HepG2 (cell line): ENCODE results near the gene CACNA1C. TPM values are rescaled to one million over a fixed set of nuclear protein-coding genes. Genes with fewer than 3 reads are reported as not detected.

Source experiments
- ATAC-seq: fragments of 200-7000 bp; cut with Tn5 transposase; 3 replicates; pipeline ENCODE4 v1.9.1; 2020; ENCODE audit warnings: mild to moderate bottlenecking, moderate library complexity
- BruUV-seq: library from RNA; stranded (reverse); fragments of 400-500 nt; replicated peaks from 2 replicates; lab custom pipeline; 2021; lab: Mats Ljungman, UMichigan
- CTCF ChIA-PET: fragments of 300-600 bp; formaldehyde crosslinking; extraction: SDS; loops from one replicate; lab custom pipeline; 2021; ENCODE audit warnings: low total read pairs, inconsistent platforms, low intra/inter-chr PET ratio; lab: Yijun Ruan, JAX
- POLR2A ChIA-PET: fragments of 350-600 bp; sonication (Branson Sonifier 250); formaldehyde crosslinking; loops from one replicate; lab custom pipeline; 2020; ENCODE audit warnings: antibody characterized with exemption, inconsistent platforms; lab: Yijun Ruan, JAX
- DNase-seq: peaks from one replicate; pipeline ENCODE4 v3.0.0-alpha.2; 2015; ENCODE audit warnings: low spot score
- FAIRE-seq: peaks from 3 replicates; lab custom pipeline; 2011; peaks lifted over from hg19 to GRCh38; lab: Jason Lieb, UNC
- H2AFZ ChIP-seq: one replicate; pipeline ENCODE4 v1.6.1; 2011; ENCODE audit warnings: low read length, inconsistent platforms
- H3K27ac ChIP-seq: fragments of 300-600 bp; 3 replicates; pipeline ENCODE4 v1.8.0; 2011; ENCODE audit warnings: mixed run types, mild to moderate bottlenecking, mixed read lengths, low read length, inconsistent platforms; ENCODE audit not compliant: insufficient read depth; ENCODE audit errors: extremely low read length
- H3K27me3 ChIP-seq, 2 experiments: fragments of 200-600 bp in 1 of 2; 2 replicates in 1 of 2; 3 replicates in 1 of 2; pipeline versions ENCODE4 v1.6.0 to v1.8.0; 2011; ENCODE audit warnings: low read length in 2 of 2, mild to moderate bottlenecking in 2 of 2, moderate library complexity in 2 of 2, inconsistent platforms in 1 of 2; ENCODE audit not compliant: insufficient read depth in 2 of 2, control insufficient read depth in 1 of 2
- H3K36me3 ChIP-seq, 2 experiments: fragments of 200-600 bp in 1 of 2; replicated peaks in 1 of 2; 2 replicates in 1 of 2; 3 replicates in 1 of 2; pipeline versions ENCODE4 v1.5.1 to v1.8.0; 2011; ENCODE audit warnings: low read length in 2 of 2, inconsistent platforms in 1 of 2; ENCODE audit not compliant: insufficient read depth in 2 of 2, control insufficient read depth in 1 of 2
- H3K4me1 ChIP-seq: 2 replicates; pipeline ENCODE4 v1.5.1; 2012; ENCODE audit warnings: low read length, inconsistent platforms; ENCODE audit not compliant: insufficient read depth
- H3K4me2 ChIP-seq: 2 replicates; pipeline ENCODE4 v1.6.0; 2011; ENCODE audit warnings: low read depth, low read length, inconsistent platforms
- H3K4me3 ChIP-seq, 3 experiments: fragments of 200-600 bp in 1 of 3; sonication (generic), shearing (Covaris generic) in 1 of 3; replicated peaks in 1 of 3; 2 replicates each; pipeline ENCODE4 v1.5.1; 2011 to 2016; ENCODE audit warnings: low read length in 3 of 3, inconsistent platforms in 2 of 3, low read depth in 2 of 3, mild to moderate bottlenecking in 2 of 3, control low read depth in 1 of 3, mixed read lengths in 1 of 3; ENCODE audit not compliant: insufficient read depth in 1 of 3
- H3K79me2 ChIP-seq: one replicate; pipeline ENCODE4 v1.6.1; 2011; ENCODE audit warnings: low read length, inconsistent platforms; ENCODE audit not compliant: insufficient read depth
- H3K9ac ChIP-seq: 2 replicates; pipeline ENCODE4 v1.6.0; 2011; ENCODE audit warnings: mild to moderate bottlenecking, low read depth, low read length, inconsistent platforms; ENCODE audit not compliant: insufficient read depth
- H3K9me3 ChIP-seq: 2 replicates; pipeline ENCODE4 v1.5.1; 2012; ENCODE audit warnings: mild to moderate bottlenecking, low read length
- H4K20me1 ChIP-seq: 2 replicates; pipeline ENCODE4 v1.6.0; 2011; ENCODE audit warnings: inconsistent platforms, mild to moderate bottlenecking, low read length, moderate library complexity; ENCODE audit not compliant: insufficient read depth
- GMEB1 ChIP-seq: sonication (generic); formaldehyde crosslinking; IDR thresholded peaks from 2 replicates; pipeline ENCODE4 v1.5.1; 2020; ENCODE audit warnings: missing genetic modification reagents, mild to moderate bottlenecking, borderline replicate concordance
- HDAC6 ChIP-seq: fragments of 200-600 bp; sonication (generic); IDR thresholded peaks from 2 replicates; pipeline ENCODE4 v1.7.0; 2017; ENCODE audit warnings: mild to moderate bottlenecking, antibody characterized with exemption, low read length, low read depth
- JUNB ChIP-seq: sonication (generic); formaldehyde crosslinking; IDR thresholded peaks from 2 replicates; pipeline ENCODE4 v1.8.0; 2022; ENCODE audit warnings: missing genetic modification reagents, mild to moderate bottlenecking, borderline replicate concordance
- MAFK ChIP-seq, 2 experiments: IDR thresholded peaks in 1 of 2; conservative IDR thresholded peaks in 1 of 2; 2 replicates each; pipeline ENCODE4 v1.6.1; 2011; ENCODE audit warnings: improper control_type of control experiment in 2 of 2, low read length in 2 of 2
- MTA1 ChIP-seq: sonication (generic); formaldehyde crosslinking; IDR thresholded peaks from 2 replicates; pipeline ENCODE4 v1.4.0; 2020; ENCODE audit warnings: missing genetic modification reagents, mild to moderate bottlenecking, borderline replicate concordance
- NFE2 ChIP-seq: sonication (generic); formaldehyde crosslinking; IDR thresholded peaks from 2 replicates; pipeline ENCODE4 v1.4.0; 2020; ENCODE audit warnings: missing genetic modification reagents
- REST ChIP-seq, 2 experiments: IDR thresholded peaks; 2 replicates each; pipeline ENCODE4 v1.6.1; 2011 to 2012; ENCODE audit warnings: low read length in 2 of 2, borderline replicate concordance in 1 of 2, low read depth in 1 of 2, mild to moderate bottlenecking in 1 of 2, moderate library complexity in 1 of 2
- SAFB2 ChIP-seq: sonication (generic); formaldehyde crosslinking; IDR thresholded peaks from 2 replicates; pipeline ENCODE4 v1.5.1; 2020; ENCODE audit warnings: missing genetic modification reagents, low read depth, mild to moderate bottlenecking, borderline replicate concordance
- ZNF143 ChIP-seq: sonication (generic); formaldehyde crosslinking; IDR thresholded peaks from 2 replicates; pipeline ENCODE4 v1.4.0; 2020; ENCODE audit warnings: missing genetic modification reagents
- ZNF263 ChIP-seq: sonication (generic); formaldehyde crosslinking; IDR thresholded peaks from 2 replicates; pipeline ENCODE4 v1.4.0; 2020; ENCODE audit warnings: missing genetic modification reagents
- ZNF558 ChIP-seq: sonication (generic); formaldehyde crosslinking; IDR thresholded peaks from 2 replicates; pipeline ENCODE4 v1.9.0; 2022; ENCODE audit warnings: mild to moderate bottlenecking, missing genetic modification reagents, borderline replicate concordance
- WGBS: methylation state at CpG from one replicate; pipeline ENCODE4 v1.1.6; 2017; ENCODE audit warnings: low lambda C conversion rate; 5-methylcytosine and 5-hydroxymethylcytosine counted together
- in situ Hi-C: cut with HindIII; loops from 2 replicates; pipeline ENCODE4 v1.10.0; 2017; ENCODE audit warnings: low pct_unique_long_range_greater_than_20kb; ENCODE audit not compliant: extremely low pct_ligation_motif_present
- intact Hi-C: fragments of 100-400 bp; cut with micrococcal nuclease; formaldehyde crosslinking; loops from one replicate; pipeline ENCODE4 v1.10.0; 2022; ENCODE audit not compliant: unreplicated experiment
- polyA plus RNA-seq, 8 experiments: library from polyadenylated mRNA; depleted of rRNA in 3 of 8; stranded (reverse) in 7 of 8; unstranded in 1 of 8; fragments of >200 nt; fragmentation: Illumina TruSeq in 4 of 8; extraction: Trizol in 4 of 8; gene quantifications; 2 replicates each; pipeline versions ENCODE4 v1.2.1 to v1.2.3, GENCODE V29; 2011 to 2016; ENCODE audit warnings: low read depth in 4 of 8, missing spikeins in 1 of 8, mixed read lengths in 1 of 8; ENCODE audit not compliant: insufficient read depth in 1 of 8
- total RNA-seq, 5 experiments: library from RNA; depleted of rRNA; stranded (reverse); fragments of >200 nt; fragmentation: Illumina TruSeq; extraction: Trizol; gene quantifications; 2 replicates each; pipeline ENCODE4 v1.2.3, GENCODE V29; 2016; ENCODE audit warnings: low read depth in 1 of 5
- TF ChIP-seq, protein P1 (sequence below): sonication (generic); formaldehyde crosslinking; IDR thresholded peaks from 2 replicates; pipeline ENCODE4 v1.5.0; 2020; ENCODE audit warnings: mild to moderate bottlenecking, missing genetic modification reagents
- TF ChIP-seq, protein P2 (sequence below): sonication (generic); formaldehyde crosslinking; IDR thresholded peaks from 2 replicates; pipeline ENCODE4 v1.5.0; 2020; ENCODE audit warnings: mild to moderate bottlenecking, missing genetic modification reagents, moderate library complexity

The CACNA1C gene
- total and polyA plus RNA-seq, 2 of the 13 experiments (the other 11 are each of a cell fraction or from before 2014, with no cell fraction given): not detected

DNA sequence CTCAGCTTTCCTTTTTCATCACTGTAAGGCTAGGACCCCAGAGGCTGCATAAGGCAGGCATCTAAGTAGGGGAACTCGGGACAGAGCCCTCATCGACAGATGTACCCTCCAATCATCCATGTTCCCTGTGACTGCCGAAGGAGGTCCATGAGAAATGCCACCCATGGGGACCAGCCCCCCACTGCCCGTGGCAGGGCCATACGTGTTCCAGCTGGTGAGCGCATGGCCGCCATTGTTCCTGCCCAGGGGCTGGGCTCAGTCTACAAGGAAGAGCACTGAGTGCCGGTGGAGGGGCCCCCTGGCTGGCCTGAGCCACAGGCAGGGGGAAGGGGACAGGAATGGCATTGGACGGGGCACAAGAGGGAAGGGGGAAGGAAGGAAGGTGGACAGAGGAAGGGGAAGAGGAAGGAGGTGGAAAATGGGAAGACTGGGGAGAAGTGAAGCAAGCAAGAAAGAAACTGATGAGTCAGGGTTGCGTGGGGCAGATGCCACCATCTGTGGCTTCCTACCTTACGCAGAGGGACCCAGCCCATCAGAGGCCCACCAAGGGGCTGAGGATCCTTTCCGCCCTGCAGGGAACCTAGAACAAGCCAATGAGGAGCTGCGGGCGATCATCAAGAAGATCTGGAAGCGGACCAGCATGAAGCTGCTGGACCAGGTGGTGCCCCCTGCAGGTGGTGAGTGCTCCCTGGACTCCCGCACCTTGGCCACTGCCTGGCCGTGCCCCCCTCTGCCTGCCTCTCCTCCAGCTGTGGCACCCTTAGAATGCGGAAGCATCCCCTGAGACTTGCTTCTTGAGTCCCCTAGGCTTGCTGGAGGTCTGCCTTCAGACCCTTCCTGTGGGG lies 621.4 kb downstream of the CACNA1C start:
- WGBS: 44% methylated on average over 14 of the region's 18 CpGs
- H3K4me3 ChIP-seq: no peak overlapping the region
- FAIRE-seq (no peak), DNase-seq (no peak), ATAC-seq (no peak)
- H3K4me2 ChIP-seq: no peak overlapping the region
- H3K27me3 ChIP-seq: peaks cover 1 to 67% of the 10 kb centered on the region in 2 experiments; a peak in 4 of 5 replicates
- no peaks in the 10 kb centered on the region for H3K9me3 ChIP-seq
- intact Hi-C loops: no loop called here
- no peak overlapping the region for H3K27ac ChIP-seq
- BruUV-seq: no TSS peak
- in situ Hi-C loops: no loop called here
- no peaks in the 10 kb centered on the region for H3K4me1 ChIP-seq
- ChIA-PET CTCF (no interaction called here), POLR2A (no interaction called here)
- H4K20me1 ChIP-seq: no peaks in the 10 kb centered on the region
- no peak overlapping the region for H2AFZ ChIP-seq
- no peak overlapping the region for H3K9ac ChIP-seq
- no peaks in the 10 kb centered on the region for H3K36me3 ChIP-seq
- H3K79me2 ChIP-seq: no peaks in the 10 kb centered on the region
- TF ChIP-seq GMEB1 (CRISPR knock-in tag): no peak
- TF ChIP-seq JUNB: no peak
- no peak for TF ChIP-seq HDAC6
- TF ChIP-seq ZNF143 (CRISPR knock-in tag): no peak
- no peak for TF ChIP-seq ZNF558
- TF ChIP-seq ZNF263 (CRISPR knock-in tag): 0 out of 2 replicates have a peak, but pooled peaks have one; percentile 35
- no peak for TF ChIP-seq REST (IDR thresholded peaks at IDR 0.05; ENCODE audit: borderline replicate concordance in 1 of 2, low read depth in 1 of 2, low read length in 2 of 2)
- TF ChIP-seq, protein P1, sequence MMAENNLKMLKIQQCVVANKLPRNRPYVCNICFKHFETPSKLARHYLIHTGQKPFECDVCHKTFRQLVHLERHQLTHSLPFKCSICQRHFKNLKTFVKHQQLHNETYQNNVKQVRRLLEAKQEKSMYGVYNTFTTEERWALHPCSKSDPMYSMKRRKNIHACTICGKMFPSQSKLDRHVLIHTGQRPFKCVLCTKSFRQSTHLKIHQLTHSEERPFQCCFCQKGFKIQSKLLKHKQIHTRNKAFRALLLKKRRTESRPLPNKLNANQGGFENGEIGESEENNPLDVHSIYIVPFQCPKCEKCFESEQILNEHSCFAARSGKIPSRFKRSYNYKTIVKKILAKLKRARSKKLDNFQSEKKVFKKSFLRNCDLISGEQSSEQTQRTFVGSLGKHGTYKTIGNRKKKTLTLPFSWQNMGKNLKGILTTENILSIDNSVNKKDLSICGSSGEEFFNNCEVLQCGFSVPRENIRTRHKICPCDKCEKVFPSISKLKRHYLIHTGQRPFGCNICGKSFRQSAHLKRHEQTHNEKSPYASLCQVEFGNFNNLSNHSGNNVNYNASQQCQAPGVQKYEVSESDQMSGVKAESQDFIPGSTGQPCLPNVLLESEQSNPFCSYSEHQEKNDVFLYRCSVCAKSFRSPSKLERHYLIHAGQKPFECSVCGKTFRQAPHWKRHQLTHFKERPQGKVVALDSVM (CRISPR knock-in tag): no peak
- TF ChIP-seq SAFB2 (CRISPR knock-in tag): no peak
- no peak for TF ChIP-seq MTA1 (CRISPR knock-in tag)
- TF ChIP-seq, protein P2, sequence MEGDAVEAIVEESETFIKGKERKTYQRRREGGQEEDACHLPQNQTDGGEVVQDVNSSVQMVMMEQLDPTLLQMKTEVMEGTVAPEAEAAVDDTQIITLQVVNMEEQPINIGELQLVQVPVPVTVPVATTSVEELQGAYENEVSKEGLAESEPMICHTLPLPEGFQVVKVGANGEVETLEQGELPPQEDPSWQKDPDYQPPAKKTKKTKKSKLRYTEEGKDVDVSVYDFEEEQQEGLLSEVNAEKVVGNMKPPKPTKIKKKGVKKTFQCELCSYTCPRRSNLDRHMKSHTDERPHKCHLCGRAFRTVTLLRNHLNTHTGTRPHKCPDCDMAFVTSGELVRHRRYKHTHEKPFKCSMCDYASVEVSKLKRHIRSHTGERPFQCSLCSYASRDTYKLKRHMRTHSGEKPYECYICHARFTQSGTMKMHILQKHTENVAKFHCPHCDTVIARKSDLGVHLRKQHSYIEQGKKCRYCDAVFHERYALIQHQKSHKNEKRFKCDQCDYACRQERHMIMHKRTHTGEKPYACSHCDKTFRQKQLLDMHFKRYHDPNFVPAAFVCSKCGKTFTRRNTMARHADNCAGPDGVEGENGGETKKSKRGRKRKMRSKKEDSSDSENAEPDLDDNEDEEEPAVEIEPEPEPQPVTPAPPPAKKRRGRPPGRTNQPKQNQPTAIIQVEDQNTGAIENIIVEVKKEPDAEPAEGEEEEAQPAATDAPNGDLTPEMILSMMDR: peak; percentile 13; the same call in 1 of the 2 replicates
- TF ChIP-seq NFE2: no peak
- TF ChIP-seq MAFK (conservative IDR thresholded peaks at IDR 0.05 in 1 of 2, IDR thresholded peaks at IDR 0.05 in 1 of 2; ENCODE audit: low read length in 2 of 2): peak in 1 of 2 experiments; percentile 36; a peak in 1 of 4 replicates
